Measurements from ENCODE around the gene PDGFC. TPM values are rescaled to one million over a fixed set of nuclear protein-coding genes. Genes with fewer than 3 reads are reported as not detected.

Gene PDGFC
- total and polyA plus RNA-seq, 2 donors (not counting 3 experiments of a cell fraction or from before 2014, with no cell fraction given): 2.7 to 5.3 TPM

DNA sequence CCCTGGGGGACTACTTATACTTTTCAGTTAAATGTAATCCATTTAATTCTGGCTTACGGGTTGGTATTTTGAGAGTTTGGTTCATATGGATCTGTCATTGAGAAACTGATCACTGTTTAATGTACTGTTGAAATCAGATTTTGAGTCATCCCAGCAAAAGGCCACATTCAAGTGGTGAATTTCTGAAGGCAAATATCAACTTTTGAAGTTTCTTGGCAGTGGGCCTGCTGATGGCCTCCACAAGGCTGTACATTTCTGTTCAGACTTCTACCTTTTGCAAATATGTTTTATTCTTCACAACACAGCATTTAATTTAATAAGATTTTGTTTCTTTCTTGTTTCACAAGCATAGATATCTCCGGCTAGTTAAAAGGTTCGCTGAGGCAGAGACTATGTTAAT lies 138.7 kb downstream of the PDGFC start:
- TF ChIP-seq POLR2A (IDR thresholded peaks at IDR 0.05; ENCODE audit: low read depth, low read length) (no peak), POLR2AphosphoS5 (IDR thresholded peaks at IDR 0.05; ENCODE audit: insufficient read depth, low read depth, low read length) (no peak), JUN (IDR thresholded peaks at IDR 0.05; ENCODE audit: borderline replicate concordance, insufficient read depth, insufficient read length, low read depth) (no peak), MYC (IDR thresholded peaks at IDR 0.05; ENCODE audit: low read depth, low read length) (no peak), FOS (IDR thresholded peaks at IDR 0.05; ENCODE audit: borderline replicate concordance, insufficient read depth, low read length) (no peak), GATA2 (IDR thresholded peaks at IDR 0.05; ENCODE audit: insufficient read depth, insufficient read length, low read depth, low read length) (no peak), EZH2 (IDR thresholded peaks at IDR 0.05; ENCODE audit: borderline replicate concordance, low read depth, low read length, severe bottlenecking) (no peak)
- TF ChIP-seq, protein P1, sequence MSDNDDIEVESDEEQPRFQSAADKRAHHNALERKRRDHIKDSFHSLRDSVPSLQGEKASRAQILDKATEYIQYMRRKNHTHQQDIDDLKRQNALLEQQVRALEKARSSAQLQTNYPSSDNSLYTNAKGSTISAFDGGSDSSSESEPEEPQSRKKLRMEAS (IDR thresholded peaks at IDR 0.05; ENCODE audit: insufficient read depth, insufficient read length): no peak
- TF ChIP-seq, protein P2, sequence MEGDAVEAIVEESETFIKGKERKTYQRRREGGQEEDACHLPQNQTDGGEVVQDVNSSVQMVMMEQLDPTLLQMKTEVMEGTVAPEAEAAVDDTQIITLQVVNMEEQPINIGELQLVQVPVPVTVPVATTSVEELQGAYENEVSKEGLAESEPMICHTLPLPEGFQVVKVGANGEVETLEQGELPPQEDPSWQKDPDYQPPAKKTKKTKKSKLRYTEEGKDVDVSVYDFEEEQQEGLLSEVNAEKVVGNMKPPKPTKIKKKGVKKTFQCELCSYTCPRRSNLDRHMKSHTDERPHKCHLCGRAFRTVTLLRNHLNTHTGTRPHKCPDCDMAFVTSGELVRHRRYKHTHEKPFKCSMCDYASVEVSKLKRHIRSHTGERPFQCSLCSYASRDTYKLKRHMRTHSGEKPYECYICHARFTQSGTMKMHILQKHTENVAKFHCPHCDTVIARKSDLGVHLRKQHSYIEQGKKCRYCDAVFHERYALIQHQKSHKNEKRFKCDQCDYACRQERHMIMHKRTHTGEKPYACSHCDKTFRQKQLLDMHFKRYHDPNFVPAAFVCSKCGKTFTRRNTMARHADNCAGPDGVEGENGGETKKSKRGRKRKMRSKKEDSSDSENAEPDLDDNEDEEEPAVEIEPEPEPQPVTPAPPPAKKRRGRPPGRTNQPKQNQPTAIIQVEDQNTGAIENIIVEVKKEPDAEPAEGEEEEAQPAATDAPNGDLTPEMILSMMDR (IDR thresholded peaks at IDR 0.05; ENCODE audit: extremely low read depth in 1 of 2, insufficient read depth in 1 of 2, low read depth in 1 of 2, low read length in 2 of 2): no peak
- H3K79me2 ChIP-seq (ENCODE audit: control insufficient read depth, insufficient read depth, low read length): no peaks in the 10 kb centered on the region
- BruUV-seq (replicated peaks): no TSS peak

More for the DNA sequence above, 138.7 kb downstream of the PDGFC start:
- H3K4me3 ChIP-seq (replicated peaks in 1 of 3; ENCODE audit: insufficient read depth in 1 of 3, low read depth in 1 of 3, low read length in 3 of 3): no peak overlapping the region
- H3K9ac ChIP-seq (replicated peaks; ENCODE audit: extremely low read depth, insufficient read depth, low read length): no peak overlapping the region
- H3K9me1 ChIP-seq (replicated peaks; ENCODE audit: control insufficient read depth, extremely low read depth, insufficient read depth, low read length): no peaks in the 10 kb centered on the region
- no peak overlapping the region for H3K27ac ChIP-seq (ENCODE audit: insufficient read depth, low read depth, low read length)
- no peaks in the 10 kb centered on the region for H4K20me1 ChIP-seq (replicated peaks; ENCODE audit: control insufficient read depth, extremely low read depth, insufficient read depth, low read length)
- H3K27me3 ChIP-seq (ENCODE audit: control insufficient read depth in 2 of 2, insufficient read depth in 2 of 2, low read length in 2 of 2): no peaks in the 10 kb centered on the region
- no peaks in the 10 kb centered on the region for H3K4me1 ChIP-seq (ENCODE audit: control insufficient read depth, extremely low read depth, insufficient read depth, low read length)
- intact Hi-C loops (cut with micrococcal nuclease): loop anchor here (10.0 kb wide), 1 partner anchor 1958 kb away; no protein-coding TSS in a partner anchor
- FAIRE-seq (no peak), DNase-seq (ENCODE audit: low read depth, low spot score) (no peak)
- H2AFZ ChIP-seq (ENCODE audit: low read depth, low read length): no peak overlapping the region
- no peak overlapping the region for H3K4me2 ChIP-seq (ENCODE audit: insufficient read depth, low read length)
- ChIA-PET POLR2A (no interaction called here), CTCF (no interaction called here)
- dilution Hi-C loops (cut with MboI; ENCODE audit: extremely low pct_ligation_motif_present, low sequenced_read_pairs): no loop called here
- H3K9me3 ChIP-seq (replicated peaks; ENCODE audit: control insufficient read depth, insufficient read depth, low read length): no peaks in the 10 kb centered on the region
- no peaks in the 10 kb centered on the region for H3K36me3 ChIP-seq (ENCODE audit: control insufficient read depth in 2 of 2, extremely low read depth in 1 of 2, insufficient read depth in 2 of 2, low read length in 2 of 2)

Measured in endothelial cell of umbilical vein (primary cell).